Tibial nerve (tissue), 4 donors: Measurements from ENCODE around the gene OLA1.

Experiments
- EP300 ChIP-seq, 2 donors: sonication (generic); formaldehyde crosslinking; IDR thresholded peaks; one replicate each; pipeline ENCODE4 v1.6.1; 2017; ENCODE audit warnings: antibody characterized with exemption in 2 of 2, mild to moderate bottlenecking in 1 of 2
- POLR2A ChIP-seq, 2 donors: fragments of 450-650 bp; IDR thresholded peaks; one replicate each; pipeline ENCODE4 v1.6.1; 2017; ENCODE audit warnings: antibody characterized with exemption in 2 of 2, mild to moderate bottlenecking in 2 of 2, moderate library complexity in 2 of 2
- TF ChIP-seq, protein P1 (sequence below), 5 experiments: fragments of 200-600 bp in 3 of 5; fragments of 450-650 bp in 2 of 5; sonication (generic) in 3 of 5; IDR thresholded peaks; one replicate each; pipeline ENCODE4 v1.5.1; 2016 to 2019; ENCODE audit warnings: antibody characterized with exemption in 5 of 5, mild to moderate bottlenecking in 3 of 5, moderate library complexity in 2 of 5

DNA sequence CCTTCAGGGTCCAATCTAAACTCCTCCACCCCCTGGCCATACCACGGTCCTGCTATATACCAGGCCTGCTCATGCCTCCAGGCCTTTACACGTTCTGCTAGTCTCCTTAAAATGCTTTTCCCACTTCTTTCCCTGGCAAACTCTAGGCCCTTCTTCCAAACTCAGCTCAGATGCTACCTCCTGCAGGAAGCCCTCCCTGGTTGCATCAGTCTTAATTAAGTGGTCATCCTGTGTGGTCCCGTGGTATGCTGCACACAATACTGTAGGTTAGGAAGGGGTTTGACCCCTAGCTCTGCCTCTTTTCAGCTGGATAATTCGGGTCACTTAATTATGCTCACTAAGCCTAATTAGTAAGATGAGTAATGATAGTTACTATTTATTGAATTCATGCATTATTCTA, 197.3 kb downstream of the OLA1 start:
- TF ChIP-seq, protein P1, sequence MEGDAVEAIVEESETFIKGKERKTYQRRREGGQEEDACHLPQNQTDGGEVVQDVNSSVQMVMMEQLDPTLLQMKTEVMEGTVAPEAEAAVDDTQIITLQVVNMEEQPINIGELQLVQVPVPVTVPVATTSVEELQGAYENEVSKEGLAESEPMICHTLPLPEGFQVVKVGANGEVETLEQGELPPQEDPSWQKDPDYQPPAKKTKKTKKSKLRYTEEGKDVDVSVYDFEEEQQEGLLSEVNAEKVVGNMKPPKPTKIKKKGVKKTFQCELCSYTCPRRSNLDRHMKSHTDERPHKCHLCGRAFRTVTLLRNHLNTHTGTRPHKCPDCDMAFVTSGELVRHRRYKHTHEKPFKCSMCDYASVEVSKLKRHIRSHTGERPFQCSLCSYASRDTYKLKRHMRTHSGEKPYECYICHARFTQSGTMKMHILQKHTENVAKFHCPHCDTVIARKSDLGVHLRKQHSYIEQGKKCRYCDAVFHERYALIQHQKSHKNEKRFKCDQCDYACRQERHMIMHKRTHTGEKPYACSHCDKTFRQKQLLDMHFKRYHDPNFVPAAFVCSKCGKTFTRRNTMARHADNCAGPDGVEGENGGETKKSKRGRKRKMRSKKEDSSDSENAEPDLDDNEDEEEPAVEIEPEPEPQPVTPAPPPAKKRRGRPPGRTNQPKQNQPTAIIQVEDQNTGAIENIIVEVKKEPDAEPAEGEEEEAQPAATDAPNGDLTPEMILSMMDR (IDR thresholded peaks at IDR 0.05), result no peak
- no peak for TF ChIP-seq EP300 (IDR thresholded peaks at IDR 0.05)
- no peak for TF ChIP-seq POLR2A (IDR thresholded peaks at IDR 0.05)
